Right atrium auricular region (tissue), 2 donors: Measurements from ENCODE around the gene PTCD1. TPM values are rescaled to one million over a fixed set of nuclear protein-coding genes. Genes with fewer than 3 reads are reported as not detected.
"Not testable (repeated sequence)": the region's sequence is repeated elsewhere in the genome, so short reads cannot be mapped to it uniquely, and the experiment has no call there.

ENCODE experiments used
- DNase-seq: peaks from one replicate; pipeline ENCODE4 v3.0.0-alpha.2; 2019; ENCODE audit warnings: low spot score
- H3K27ac ChIP-seq, 2 donors: fragments of 200-600 bp; sonication (generic); 1 replicate in 1 of 2; 2 replicates in 1 of 2; pipeline ENCODE4 v1.5.1; 2016 to 2019
- H3K27me3 ChIP-seq, 2 donors: fragments of 200-600 bp; sonication (generic); one replicate each; pipeline versions ENCODE4 v1.5.1 to v1.6.0; 2017 to 2019
- H3K36me3 ChIP-seq: fragments of 200-600 bp; sonication (generic); one replicate; pipeline ENCODE4 v1.5.1; 2016
- H3K4me1 ChIP-seq, 2 donors: fragments of 200-600 bp; sonication (generic); one replicate each; pipeline versions ENCODE4 v1.5.1 to v1.6.0; 2017 to 2019
- H3K4me3 ChIP-seq, 2 donors: fragments of 200-600 bp; sonication (generic); 1 replicate in 1 of 2; 2 replicates in 1 of 2; pipeline ENCODE4 v1.5.1; 2017 to 2019; ENCODE audit warnings: mild to moderate bottlenecking in 1 of 2, moderate library complexity in 1 of 2
- H3K9me3 ChIP-seq, 2 donors: fragments of 200-600 bp; sonication (generic); one replicate each; pipeline ENCODE4 v1.5.1; 2019
- total RNA-seq, 2 donors: library from RNA; depleted of rRNA; stranded (reverse); fragments of >200 nt; gene quantifications; one replicate each; pipeline ENCODE4 v1.1.0, GENCODE V29; 2016
- TF ChIP-seq, protein P1 (sequence below), 2 donors: fragments of 200-600 bp; sonication (generic); IDR thresholded peaks; one replicate each; pipeline ENCODE4 v1.5.1; 2019; ENCODE audit warnings: antibody characterized with exemption in 2 of 2

The PTCD1 gene
- total RNA-seq, 2 donors from 2014 or later, result 4.6 to 5.3 TPM

DNA sequence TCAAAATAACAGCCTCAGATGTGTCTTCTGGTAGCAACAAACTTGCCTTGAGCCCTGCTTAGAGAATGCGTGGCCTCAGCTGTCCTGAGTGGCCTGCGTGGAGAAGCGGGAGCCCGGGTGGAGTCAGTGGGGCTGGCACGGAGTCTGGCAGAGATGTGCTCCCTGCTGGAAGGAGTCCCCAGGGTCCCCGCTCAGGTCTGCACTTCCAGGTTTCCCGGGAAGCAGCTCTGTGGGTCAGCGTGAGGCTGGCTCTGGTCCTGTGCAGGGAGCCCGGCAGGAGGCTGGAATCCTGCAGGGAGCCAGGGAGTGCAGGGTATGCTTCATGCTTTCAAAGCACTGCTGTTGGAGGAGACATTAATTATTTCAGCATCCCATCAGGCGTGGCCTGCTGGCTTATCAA, 10.3 kb upstream of the PTCD1 start:
- no peak for DNase-seq
- Histone ChIP-seq H3K27me3 (no peaks in the 10 kb centered on the region), H3K4me3 (no peak overlapping the region), H3K27ac (no peak overlapping the region), H3K4me1 (peaks cover 0 to 13% of the 10 kb centered on the region in 2 donors), H3K36me3 (peaks cover 81% of the 10 kb centered on the region), H3K9me3 (no peaks in the 10 kb centered on the region)
- TF ChIP-seq, protein P1, sequence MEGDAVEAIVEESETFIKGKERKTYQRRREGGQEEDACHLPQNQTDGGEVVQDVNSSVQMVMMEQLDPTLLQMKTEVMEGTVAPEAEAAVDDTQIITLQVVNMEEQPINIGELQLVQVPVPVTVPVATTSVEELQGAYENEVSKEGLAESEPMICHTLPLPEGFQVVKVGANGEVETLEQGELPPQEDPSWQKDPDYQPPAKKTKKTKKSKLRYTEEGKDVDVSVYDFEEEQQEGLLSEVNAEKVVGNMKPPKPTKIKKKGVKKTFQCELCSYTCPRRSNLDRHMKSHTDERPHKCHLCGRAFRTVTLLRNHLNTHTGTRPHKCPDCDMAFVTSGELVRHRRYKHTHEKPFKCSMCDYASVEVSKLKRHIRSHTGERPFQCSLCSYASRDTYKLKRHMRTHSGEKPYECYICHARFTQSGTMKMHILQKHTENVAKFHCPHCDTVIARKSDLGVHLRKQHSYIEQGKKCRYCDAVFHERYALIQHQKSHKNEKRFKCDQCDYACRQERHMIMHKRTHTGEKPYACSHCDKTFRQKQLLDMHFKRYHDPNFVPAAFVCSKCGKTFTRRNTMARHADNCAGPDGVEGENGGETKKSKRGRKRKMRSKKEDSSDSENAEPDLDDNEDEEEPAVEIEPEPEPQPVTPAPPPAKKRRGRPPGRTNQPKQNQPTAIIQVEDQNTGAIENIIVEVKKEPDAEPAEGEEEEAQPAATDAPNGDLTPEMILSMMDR (IDR thresholded peaks at IDR 0.05), result no peak

GRCh38 chr7:99447943-99448342, 9.3 kb upstream of the PTCD1 start:
- DNase-seq, result no peak
- Histone ChIP-seq H3K27ac (no peak overlapping the region), H3K36me3 (peaks cover 79% of the 10 kb centered on the region), H3K27me3 (no peaks in the 10 kb centered on the region), H3K4me1 (peaks cover 0 to 9% of the 10 kb centered on the region in 2 donors), H3K9me3 (no peaks in the 10 kb centered on the region), H3K4me3 (no peak overlapping the region)
- TF ChIP-seq, protein P1 (IDR thresholded peaks at IDR 0.05), result peak in 1 of 2 donors; percentile 10

DNA sequence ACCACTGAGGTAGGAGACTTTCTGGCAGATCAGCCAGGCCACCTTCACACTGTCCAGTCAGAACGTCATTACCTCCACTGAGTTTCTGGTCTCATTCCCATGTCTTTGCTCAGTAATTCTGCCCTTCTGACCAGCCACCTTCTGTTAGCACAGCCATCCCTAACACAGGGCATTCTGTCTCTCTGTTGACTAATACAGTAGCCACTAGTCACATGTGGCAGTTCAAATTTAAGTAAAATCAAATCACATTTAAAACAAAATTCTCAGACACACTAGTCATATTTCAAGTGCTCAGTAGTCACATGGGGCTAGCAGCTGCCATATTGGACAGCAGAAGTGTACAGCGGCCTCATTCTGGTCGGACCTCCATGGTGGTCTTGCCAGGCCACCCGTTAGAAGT, 7.5 kb upstream of the PTCD1 start:
- DNase-seq, result no peak
- H3K4me3 ChIP-seq, result no peak overlapping the region
- TF ChIP-seq, protein P1 (IDR thresholded peaks at IDR 0.05), result no peak
- peaks cover 71% of the 10 kb centered on the region for H3K36me3 ChIP-seq
- H3K9me3 ChIP-seq, result no peaks in the 10 kb centered on the region
- no peaks in the 10 kb centered on the region for H3K27me3 ChIP-seq
- H3K4me1 ChIP-seq, result peaks cover 0 to 11% of the 10 kb centered on the region in 2 donors
- H3K27ac ChIP-seq, result no peak overlapping the region

GRCh38 chr7:99440195-99440594, 1.6 kb upstream of the PTCD1 start:
- no peaks in the 10 kb centered on the region for H3K9me3 ChIP-seq
- H3K27me3 ChIP-seq, result no peaks in the 10 kb centered on the region
- H3K4me3 ChIP-seq, result peak overlapping the region in 1 of 2 donors; percentile 96
- TF ChIP-seq, protein P1 (IDR thresholded peaks at IDR 0.05), result no peak
- no peak for DNase-seq
- H3K27ac ChIP-seq, result no peak overlapping the region
- peaks cover 0 to 32% of the 10 kb centered on the region in 2 donors for H3K4me1 ChIP-seq
- peaks cover 19% of the 10 kb centered on the region for H3K36me3 ChIP-seq

- Histone ChIP-seq H3K4me1 (peaks cover 0 to 32% of the 10 kb centered on the region in 2 donors), H3K36me3 (peaks cover 23% of the 10 kb centered on the region), H3K4me3 (peak overlapping the region; percentile 96), H3K9me3 (no peaks in the 10 kb centered on the region), H3K27ac (peak overlapping the region; percentile 88 to 89), H3K27me3 (no peaks in the 10 kb centered on the region)
- DNase-seq, result no peak
- TF ChIP-seq, protein P1 (IDR thresholded peaks at IDR 0.05), result no peak
Observed at GRCh38 chr7:99437946-99438572, 539 bp downstream of the PTCD1 start.

DNA sequence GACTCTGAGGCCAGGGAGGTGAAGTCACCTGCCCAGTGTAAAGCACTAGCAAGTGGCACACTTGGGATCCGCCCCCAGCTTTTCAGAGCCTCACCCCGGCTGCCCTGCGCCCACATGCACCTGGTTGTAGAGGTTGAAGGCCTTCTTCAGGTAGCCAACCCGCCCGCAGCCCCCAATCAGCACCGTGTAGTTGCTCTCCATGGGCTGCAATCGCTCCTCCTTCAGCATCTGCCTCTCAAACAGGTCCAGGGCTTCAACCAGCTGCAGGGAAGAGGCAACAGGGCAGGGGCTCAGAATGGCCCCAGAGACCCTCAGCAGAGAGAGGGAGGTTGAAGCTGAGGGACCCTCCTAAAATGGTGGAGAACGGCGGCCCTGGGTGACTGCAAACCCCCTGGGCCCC, 5.4 kb downstream of the PTCD1 start:
- H3K4me3 ChIP-seq, result no peak overlapping the region
- H3K27ac ChIP-seq, result no peak overlapping the region
- H3K27me3 ChIP-seq, result no peaks in the 10 kb centered on the region
- DNase-seq, result no peak
- peaks cover 0 to 6% of the 10 kb centered on the region in 2 donors for H3K4me1 ChIP-seq
- H3K36me3 ChIP-seq, result peaks cover 60% of the 10 kb centered on the region
- H3K9me3 ChIP-seq, result no peaks in the 10 kb centered on the region
- TF ChIP-seq, protein P1 (IDR thresholded peaks at IDR 0.05), result no peak

DNA sequence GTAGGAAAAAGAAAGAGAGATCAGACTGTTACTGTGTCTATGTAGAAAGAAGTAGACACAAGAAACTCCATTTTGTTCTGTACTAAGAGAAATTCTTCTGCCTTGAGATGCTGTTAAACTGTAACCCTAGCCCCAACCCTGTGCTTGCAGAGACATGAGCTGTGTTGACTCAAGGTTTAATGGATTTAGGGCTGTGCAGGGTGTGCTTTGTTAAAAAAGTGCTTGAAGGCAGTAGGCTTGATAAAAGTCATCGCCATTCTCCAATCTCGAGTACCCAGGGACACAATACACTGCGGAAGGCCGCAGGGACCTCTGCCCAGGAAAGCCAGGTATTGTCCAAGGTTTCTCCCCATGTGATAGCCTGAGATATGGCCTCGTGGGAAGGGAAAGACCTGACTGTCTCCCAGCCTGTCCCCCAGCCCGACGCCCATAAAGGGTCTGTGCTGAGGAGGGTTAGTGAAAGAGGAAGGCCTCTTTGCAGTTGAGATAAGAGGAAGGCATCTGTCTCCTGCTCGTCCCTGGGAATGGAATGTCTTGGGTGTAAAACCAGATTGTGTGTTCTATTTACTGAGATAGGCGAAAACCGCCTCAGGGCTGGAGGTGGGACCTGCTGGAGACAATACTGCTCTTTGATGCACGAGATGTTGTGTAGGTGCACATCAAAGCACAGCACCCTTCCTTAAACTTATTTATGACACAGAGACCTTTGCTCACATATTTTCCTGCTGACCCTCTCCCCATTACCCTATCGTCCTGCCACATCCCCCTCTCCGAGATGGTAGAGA, 6.7 kb downstream of the PTCD1 start:
- not testable (repeated sequence) for H3K27me3 ChIP-seq, H3K4me1 ChIP-seq, H3K27ac ChIP-seq, H3K4me3 ChIP-seq, H3K9me3 ChIP-seq, DNase-seq
- H3K36me3 ChIP-seq, result peaks cover 60% of the 10 kb centered on the region
